Memory B cell (primary cell): ENCODE results near the gene GPR171.
"Not testable (repeated sequence)": the region's sequence is repeated elsewhere in the genome, so short reads cannot be mapped to it uniquely, and the experiment has no call there.

Experiments
- ATAC-seq: fragments of 150-1000 bp; cut with Tn5 transposase; 2 replicates; pipeline ENCODE4 v1.10.0; 2021; ENCODE audit warnings: low read depth, mild to moderate bottlenecking, moderate library complexity
- DNase-seq, 2 donors: peaks; one replicate each; pipeline ENCODE4 v3.0.0; 2022; ENCODE audit warnings: low spot score in 2 of 2
- H3K27ac Mint-ChIP-seq: one replicate; pipeline ENCODE4 v1.8.0; 2022; ENCODE audit warnings: mild to moderate bottlenecking, moderate library complexity, mixed read lengths
- H3K27me3 Mint-ChIP-seq: one replicate; pipeline ENCODE4 v1.8.0; 2022; ENCODE audit warnings: mixed read lengths
- H3K36me3 Mint-ChIP-seq: one replicate; pipeline ENCODE4 v1.8.0; 2022; ENCODE audit warnings: mild to moderate bottlenecking, mixed read lengths
- H3K4me1 Mint-ChIP-seq: one replicate; pipeline ENCODE4 v1.8.0; 2022; ENCODE audit warnings: mixed read lengths
- H3K4me3 Mint-ChIP-seq: one replicate; pipeline ENCODE4 v1.8.0; 2022; ENCODE audit warnings: mild to moderate bottlenecking, moderate library complexity, mixed read lengths
- H3K9me3 Mint-ChIP-seq: one replicate; pipeline ENCODE4 v1.8.0; 2022; ENCODE audit warnings: mixed read lengths

Gene GPR171, protein sequence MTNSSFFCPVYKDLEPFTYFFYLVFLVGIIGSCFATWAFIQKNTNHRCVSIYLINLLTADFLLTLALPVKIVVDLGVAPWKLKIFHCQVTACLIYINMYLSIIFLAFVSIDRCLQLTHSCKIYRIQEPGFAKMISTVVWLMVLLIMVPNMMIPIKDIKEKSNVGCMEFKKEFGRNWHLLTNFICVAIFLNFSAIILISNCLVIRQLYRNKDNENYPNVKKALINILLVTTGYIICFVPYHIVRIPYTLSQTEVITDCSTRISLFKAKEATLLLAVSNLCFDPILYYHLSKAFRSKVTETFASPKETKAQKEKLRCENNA

DNA sequence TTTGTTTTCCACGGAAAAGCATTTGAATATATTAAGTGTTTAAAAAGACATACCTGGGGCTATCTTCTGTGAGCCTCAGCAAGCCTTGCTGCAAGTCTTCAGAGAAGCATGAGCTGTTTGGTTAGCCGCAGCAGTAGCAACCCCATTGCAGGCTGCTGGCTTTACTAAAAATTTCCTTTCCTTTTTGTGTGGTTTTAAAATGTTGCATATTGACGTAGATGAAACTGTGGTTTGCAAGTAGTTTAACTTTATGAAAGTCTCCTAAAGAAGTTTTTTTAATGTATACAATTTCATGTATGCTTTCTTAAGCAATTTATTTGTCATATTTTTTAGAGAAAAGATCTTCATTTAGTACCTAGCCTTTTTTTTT lies at the start of gene GPR171:
TSS of gene GPR171 (minus strand) at position 166 of the 370 bp plus-strand sequence. CDS start 3,830 bp downstream, outside the sequence.
- H3K4me3 Mint-ChIP-seq = no peak within 1 kb of the TSS
- no peak for ATAC-seq

DNA sequence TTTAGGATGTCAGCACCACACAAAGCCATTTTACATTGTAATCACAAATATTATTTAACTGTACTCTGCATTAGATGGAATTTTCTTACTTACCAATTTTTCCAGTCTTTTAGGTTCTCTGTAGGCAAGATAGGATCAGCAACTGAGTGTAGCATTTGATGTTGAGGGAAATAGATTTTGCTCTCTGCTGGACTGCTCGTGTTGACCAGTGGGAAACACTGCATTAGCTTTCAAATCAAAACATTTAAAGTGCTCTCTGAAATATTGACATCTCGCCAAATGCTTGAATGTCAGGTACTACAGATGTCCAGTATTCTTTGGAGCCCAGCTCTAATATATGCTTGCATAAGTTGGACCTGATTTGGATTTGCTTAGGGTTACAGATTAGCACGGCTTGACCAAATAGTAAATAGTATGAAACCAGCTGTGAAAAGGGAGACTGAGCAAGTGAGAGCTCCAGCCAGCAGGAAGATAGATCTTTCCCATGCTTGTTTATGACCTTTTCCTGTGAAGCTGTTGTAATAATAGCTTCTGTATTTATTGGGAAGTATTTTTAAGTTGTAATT lies 45.8 kb upstream of the GPR171 start:
- Mint-ChIP-seq H3K27ac (peak overlapping the region; percentile 11), H3K36me3 (peaks cover 1% of the 10 kb centered on the region), H3K27me3 (no peaks in the 10 kb centered on the region), H3K4me1 (peaks cover 4% of the 10 kb centered on the region), H3K4me3 (no peak overlapping the region), H3K9me3 (no peaks in the 10 kb centered on the region)
- no peak for DNase-seq
- no peak for ATAC-seq

More for the DNA sequence above, at the start of gene GPR171:
- no peaks in the 10 kb centered on the region for H3K9me3 Mint-ChIP-seq
- peaks cover 2% of the 10 kb centered on the region for H3K4me1 Mint-ChIP-seq
- DNase-seq = no peak
- peaks cover 2% of the 10 kb centered on the region for H3K27me3 Mint-ChIP-seq
- no peaks in the 10 kb centered on the region for H3K36me3 Mint-ChIP-seq
- no peak within 1 kb of the TSS for H3K27ac Mint-ChIP-seq

DNA sequence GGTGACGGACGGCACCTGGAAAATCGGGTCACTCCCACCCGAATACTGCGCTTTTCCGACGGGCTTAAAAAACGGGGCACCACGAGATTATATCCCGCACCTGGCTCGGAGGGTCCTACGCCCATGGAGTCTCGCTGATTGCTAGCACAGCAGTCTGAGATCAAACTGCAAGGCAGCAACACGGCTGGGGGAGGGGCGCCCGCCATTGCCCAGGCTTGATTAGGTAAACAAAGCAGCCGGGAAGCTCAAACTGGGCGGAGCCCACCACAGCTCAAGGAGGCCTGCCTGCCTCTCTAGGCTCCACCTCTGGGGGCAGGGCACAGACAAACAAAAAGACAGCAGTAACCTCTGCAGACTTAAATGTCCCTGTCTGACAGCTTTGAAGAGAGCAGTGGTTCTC lies 39.0 kb upstream of the GPR171 start:
- H3K36me3 Mint-ChIP-seq, H3K9me3 Mint-ChIP-seq, H3K27ac Mint-ChIP-seq, ATAC-seq, H3K4me1 Mint-ChIP-seq, H3K27me3 Mint-ChIP-seq, H3K4me3 Mint-ChIP-seq, DNase-seq: not testable (repeated sequence)

DNA sequence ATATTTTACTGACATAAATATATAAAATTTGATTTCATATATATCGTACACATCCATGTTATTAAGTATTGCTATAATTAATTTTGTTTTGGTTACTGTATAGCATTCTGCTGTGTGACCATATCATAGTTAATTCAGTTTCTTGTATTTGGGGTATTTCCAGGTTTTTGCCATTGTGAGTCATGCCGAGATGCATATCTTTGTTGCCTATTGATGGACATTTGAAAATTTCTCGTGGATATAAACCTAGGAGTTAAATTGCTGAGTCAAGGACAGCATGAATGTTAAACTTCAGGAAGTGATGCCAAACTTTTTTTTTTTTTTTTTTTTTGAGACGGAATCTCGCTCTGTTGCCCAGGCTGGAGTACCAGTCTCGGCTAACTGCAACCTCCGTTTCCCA lies 33.7 kb upstream of the GPR171 start:
- no peak for DNase-seq
- Mint-ChIP-seq H3K27me3 (no peaks in the 10 kb centered on the region), H3K4me3 (no peak overlapping the region), H3K4me1 (peaks cover 2% of the 10 kb centered on the region), H3K36me3 (peaks cover 3% of the 10 kb centered on the region), H3K9me3 (no peaks in the 10 kb centered on the region), H3K27ac (no peak overlapping the region)
- no peak for ATAC-seq

DNA sequence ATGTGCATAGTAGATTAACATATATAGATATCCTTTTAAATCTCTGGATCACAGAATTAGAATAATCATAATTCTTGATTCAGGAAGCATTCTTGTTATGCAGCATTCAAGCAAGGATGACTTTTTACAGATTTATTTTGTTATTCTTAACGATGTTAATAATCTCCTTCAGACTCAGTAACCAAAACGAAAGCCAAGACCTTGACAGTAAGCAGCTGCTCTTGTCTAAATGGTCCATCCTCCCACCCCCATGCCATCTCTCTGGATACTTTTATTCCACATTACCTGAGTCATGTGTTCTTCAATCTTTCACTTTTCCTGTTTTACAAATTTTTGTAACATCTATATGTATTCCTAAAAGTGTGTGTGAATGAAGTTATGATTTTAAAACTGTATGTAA lies 33.3 kb upstream of the GPR171 start:
- ATAC-seq (no peak), DNase-seq (no peak)
- Mint-ChIP-seq H3K36me3 (peaks cover 3% of the 10 kb centered on the region), H3K27ac (no peak overlapping the region), H3K9me3 (no peaks in the 10 kb centered on the region), H3K4me3 (no peak overlapping the region), H3K4me1 (peaks cover 5% of the 10 kb centered on the region), H3K27me3 (no peaks in the 10 kb centered on the region)

DNA sequence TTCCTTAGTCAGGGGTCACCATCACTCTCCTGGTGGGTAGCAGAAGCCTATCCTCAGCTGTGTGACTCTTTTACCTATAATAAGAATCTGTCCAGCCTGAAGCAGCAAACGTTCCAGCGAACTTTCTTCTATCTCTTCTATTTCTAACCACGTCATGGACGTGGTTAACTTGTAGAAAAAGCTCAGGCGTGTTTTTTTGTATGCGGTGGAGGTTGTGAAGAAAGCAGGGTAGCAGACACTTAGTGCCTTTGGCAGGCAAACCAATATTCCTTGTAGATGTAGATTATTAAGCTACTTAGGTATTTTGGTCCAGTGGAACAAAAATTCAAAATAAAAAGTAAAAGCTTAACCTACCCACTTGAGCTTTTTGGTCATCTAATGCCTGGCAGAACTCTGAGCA lies 31.8 kb upstream of the GPR171 start:
- no peak for DNase-seq
- H3K9me3 Mint-ChIP-seq = no peaks in the 10 kb centered on the region
- no peak for ATAC-seq
- peaks cover 3% of the 10 kb centered on the region for H3K36me3 Mint-ChIP-seq
- no peaks in the 10 kb centered on the region for H3K27me3 Mint-ChIP-seq
- peaks cover 16% of the 10 kb centered on the region for H3K4me1 Mint-ChIP-seq
- H3K27ac Mint-ChIP-seq = no peak overlapping the region
- H3K4me3 Mint-ChIP-seq = no peak overlapping the region

DNA sequence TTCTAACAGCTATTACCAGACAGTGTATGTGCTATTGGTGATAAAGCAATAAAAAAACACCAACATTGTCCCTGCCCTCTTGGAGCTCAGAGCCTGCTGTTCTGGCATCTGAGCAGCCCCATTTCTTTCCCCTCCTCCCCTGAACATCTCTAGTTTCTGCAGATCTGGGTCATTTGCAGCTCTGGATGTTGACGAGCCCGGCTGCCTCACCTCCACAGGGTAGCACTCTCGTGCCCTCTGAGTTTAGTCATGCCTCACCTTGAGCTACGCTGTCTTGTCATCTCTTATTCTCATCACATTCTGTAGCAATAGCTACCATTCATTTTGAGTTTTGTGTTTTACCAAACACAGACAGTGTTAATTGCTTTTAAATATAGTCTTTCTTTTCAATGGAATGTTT lies 30.0 kb upstream of the GPR171 start:
- Mint-ChIP-seq H3K9me3 (no peaks in the 10 kb centered on the region), H3K27me3 (no peaks in the 10 kb centered on the region), H3K4me3 (no peak overlapping the region), H3K27ac (no peak overlapping the region), H3K4me1 (peaks cover 24% of the 10 kb centered on the region), H3K36me3 (peaks cover 3% of the 10 kb centered on the region)
- no peak for DNase-seq
- no peak for ATAC-seq

DNA sequence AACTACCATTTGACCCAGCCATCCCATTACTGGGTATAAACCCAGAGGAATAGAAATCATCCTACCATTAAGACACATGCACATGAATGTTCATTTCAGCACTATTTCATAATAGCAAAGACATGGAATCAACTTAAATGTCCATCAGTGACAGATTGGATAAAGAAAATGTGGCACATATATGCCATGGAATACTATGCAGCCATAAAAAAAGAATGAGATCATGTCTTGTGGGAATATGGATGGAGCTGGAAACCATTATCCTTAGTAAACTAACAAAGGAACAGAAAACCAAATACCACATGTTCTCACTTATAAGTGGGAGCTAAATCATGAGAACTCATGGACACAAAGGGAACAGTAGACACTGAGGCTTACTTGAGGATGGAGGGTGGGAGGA lies 29.4 kb upstream of the GPR171 start:
- H3K4me3 Mint-ChIP-seq, ATAC-seq, DNase-seq, H3K9me3 Mint-ChIP-seq, H3K27me3 Mint-ChIP-seq, H3K36me3 Mint-ChIP-seq: not testable (repeated sequence)
- H3K4me1 Mint-ChIP-seq = peaks cover 29% of the 10 kb centered on the region
- H3K27ac Mint-ChIP-seq = peak overlapping the region; percentile 97

DNA sequence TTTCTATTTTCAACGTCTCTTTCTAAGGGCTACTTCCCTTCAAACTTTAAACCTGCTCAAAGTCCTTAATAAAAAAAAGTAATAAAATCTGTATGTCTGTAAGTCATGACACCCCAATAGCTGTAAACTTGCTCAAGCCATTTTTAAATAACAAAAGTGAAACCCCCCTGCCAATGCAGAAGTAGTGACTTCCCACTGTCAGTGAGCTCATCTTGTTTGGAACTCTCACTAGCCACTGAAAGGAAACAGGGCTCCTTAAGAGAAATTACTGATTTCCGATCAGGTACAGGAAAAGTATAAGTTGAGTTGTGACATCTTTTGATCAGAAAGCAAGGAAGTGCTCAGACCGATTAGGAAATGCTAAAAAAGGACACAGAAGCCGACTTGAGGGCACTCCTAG lies 27.6 kb upstream of the GPR171 start:
- DNase-seq = peak in 1 of 2 donors; percentile 48
- Mint-ChIP-seq H3K9me3 (no peaks in the 10 kb centered on the region), H3K27ac (peak overlapping the region; percentile 97), H3K36me3 (peaks cover 3% of the 10 kb centered on the region), H3K4me3 (peak overlapping the region; percentile 72), H3K27me3 (no peaks in the 10 kb centered on the region), H3K4me1 (peaks cover 31% of the 10 kb centered on the region)
- peak; percentile 80 for ATAC-seq

DNA sequence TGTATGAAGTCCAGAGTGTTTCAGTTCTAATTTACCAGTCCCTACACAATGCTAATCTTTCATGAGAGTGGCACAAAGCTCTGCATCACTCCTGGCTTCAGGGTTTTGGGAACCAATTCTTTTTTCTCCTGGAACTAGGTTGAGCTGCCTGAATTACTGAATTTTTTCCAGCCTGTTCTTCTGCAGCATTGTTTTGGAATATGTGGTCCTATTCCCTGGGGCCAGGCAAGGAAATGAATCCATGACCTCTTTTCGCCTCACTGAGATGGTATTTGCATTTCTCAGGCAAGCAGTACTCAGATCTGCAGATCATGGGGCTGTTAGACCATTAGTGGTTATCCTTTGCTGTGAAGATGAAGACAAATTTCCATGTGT lies 25.6 kb upstream of the GPR171 start:
- H3K4me3 Mint-ChIP-seq = no peak overlapping the region
- peak overlapping the region; percentile 87 for H3K27ac Mint-ChIP-seq
- peaks cover 3% of the 10 kb centered on the region for H3K36me3 Mint-ChIP-seq
- no peaks in the 10 kb centered on the region for H3K27me3 Mint-ChIP-seq
- H3K9me3 Mint-ChIP-seq = no peaks in the 10 kb centered on the region
- peaks cover 31% of the 10 kb centered on the region for H3K4me1 Mint-ChIP-seq
- no peak for ATAC-seq
- no peak for DNase-seq

DNA sequence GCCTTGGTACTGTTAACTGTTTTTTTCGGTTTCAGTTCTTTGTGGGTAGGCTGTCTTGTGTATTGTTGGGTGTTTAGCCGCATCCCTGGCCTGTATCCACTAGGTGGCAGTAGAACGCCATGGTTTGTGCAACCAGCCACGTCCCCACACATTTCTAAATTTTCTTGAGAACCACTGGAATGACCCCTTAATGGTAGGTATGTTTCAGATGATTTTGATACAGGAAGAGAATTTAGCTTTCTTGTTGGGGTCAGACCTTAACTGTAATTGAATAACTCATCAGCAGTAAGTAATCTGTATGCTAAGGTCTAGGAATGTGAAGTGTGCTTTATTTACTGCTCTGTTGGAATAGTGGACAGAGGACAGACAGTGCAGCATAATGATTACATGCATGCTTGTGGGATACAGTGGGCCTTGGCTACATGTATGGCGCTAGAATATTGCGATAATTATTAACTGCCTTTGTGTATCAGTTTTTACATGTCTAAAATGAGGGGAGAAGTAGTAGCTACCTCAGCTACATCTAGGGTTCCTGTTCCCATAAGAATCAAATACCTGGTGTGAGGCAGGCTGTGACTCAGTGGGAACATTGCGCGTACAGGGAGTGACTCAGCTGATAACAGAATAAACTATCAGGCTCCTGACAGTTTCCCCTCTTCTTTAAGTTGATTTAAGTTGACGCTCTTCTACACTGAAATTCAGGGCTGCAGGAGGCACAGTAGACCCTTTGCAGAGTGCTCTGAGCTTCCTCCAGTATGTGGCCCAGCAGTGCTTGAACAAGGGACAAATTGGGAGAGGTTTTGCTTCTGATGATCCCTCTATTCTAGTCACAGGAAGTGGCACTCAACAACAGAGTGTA lies 25.0 kb upstream of the GPR171 start:
- peak overlapping the region; percentile 87 for H3K27ac Mint-ChIP-seq
- peaks cover 31% of the 10 kb centered on the region for H3K4me1 Mint-ChIP-seq
- no peak overlapping the region for H3K4me3 Mint-ChIP-seq
- peaks cover 1% of the 10 kb centered on the region for H3K36me3 Mint-ChIP-seq
- DNase-seq = peak; percentile 79 to 86
- H3K27me3 Mint-ChIP-seq = no peaks in the 10 kb centered on the region
- peak; percentile 80 for ATAC-seq
- H3K9me3 Mint-ChIP-seq = peaks cover 2% of the 10 kb centered on the region

DNA sequence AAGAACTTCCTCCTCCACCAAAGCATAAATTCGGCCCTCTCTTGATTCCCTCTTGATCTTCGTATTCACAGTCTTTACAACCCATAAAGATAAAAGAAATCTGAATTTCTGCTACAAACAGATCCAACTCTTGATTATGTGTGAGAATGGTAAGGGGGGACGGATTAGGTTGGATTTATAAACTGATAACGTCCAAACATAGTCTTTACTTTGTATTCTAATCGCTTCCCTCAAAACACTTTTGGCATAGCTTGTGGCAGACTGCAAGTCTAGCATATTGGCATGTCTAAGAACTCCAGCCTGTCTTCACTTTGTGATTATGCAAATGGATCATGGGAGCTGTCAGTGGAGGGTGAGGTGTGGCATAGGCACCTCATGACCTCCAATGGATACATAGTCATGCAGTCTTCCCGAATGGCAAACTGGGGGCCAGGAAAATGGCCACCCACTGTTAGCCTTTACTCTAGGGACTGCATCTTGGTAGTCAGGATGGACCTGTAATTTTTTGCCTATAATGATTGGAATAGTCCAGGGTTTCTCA lies 24.3 kb upstream of the GPR171 start:
- ATAC-seq (peak; percentile 2), DNase-seq (peak in 1 of 2 donors; percentile 21)
- Mint-ChIP-seq H3K27me3 (no peaks in the 10 kb centered on the region), H3K36me3 (no peaks in the 10 kb centered on the region), H3K27ac (peak overlapping the region; percentile 87), H3K9me3 (peaks cover 2% of the 10 kb centered on the region), H3K4me3 (no peak overlapping the region), H3K4me1 (peaks cover 31% of the 10 kb centered on the region)

DNA sequence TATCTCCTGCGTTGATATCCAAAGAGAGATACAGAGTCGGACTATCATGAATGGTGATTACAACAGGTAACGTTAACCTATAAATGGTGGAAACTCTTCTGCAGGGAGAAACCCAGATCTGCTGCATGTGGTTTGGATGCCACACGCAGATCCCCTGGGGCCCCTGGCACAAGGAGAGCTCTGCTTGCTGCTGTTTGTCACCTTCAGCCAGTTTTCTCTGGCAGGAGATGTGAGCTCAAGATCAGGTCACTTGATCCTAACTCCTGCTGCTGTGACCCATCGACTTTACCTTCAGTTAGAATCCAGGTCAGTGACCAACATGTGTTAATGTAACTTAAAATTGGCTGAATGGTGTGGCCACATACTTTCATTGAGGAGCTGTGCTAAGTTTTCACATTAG lies 23.8 kb upstream of the GPR171 start:
- Mint-ChIP-seq H3K27me3 (no peaks in the 10 kb centered on the region), H3K27ac (no peak overlapping the region), H3K36me3 (no peaks in the 10 kb centered on the region), H3K4me1 (peaks cover 29% of the 10 kb centered on the region), H3K4me3 (no peak overlapping the region), H3K9me3 (peaks cover 2% of the 10 kb centered on the region)
- DNase-seq = no peak
- ATAC-seq = no peak

DNA sequence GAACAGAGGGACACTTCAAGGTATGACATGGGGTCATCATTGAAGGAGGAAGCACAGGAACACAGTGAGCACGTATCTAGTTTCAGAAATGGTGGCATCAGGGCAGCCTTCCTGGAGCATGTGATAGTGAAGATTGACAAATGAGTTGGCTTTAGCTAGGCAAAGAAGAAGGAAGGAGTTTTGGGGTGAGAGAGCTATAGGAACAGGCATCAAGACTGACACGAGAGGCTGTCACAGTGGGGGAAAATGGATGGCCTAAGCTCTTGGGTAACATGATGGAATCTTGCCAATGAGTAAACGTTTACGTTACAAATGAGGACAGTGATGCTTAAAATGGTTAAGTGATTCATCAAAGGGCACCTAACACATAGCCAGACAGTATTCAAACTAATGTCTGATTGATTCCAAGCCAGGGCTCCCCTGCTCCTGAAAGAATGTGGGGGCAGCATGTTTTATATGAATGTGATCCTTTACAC lies 23.1 kb upstream of the GPR171 start:
- peak overlapping the region; percentile 35 for H3K27ac Mint-ChIP-seq
- ATAC-seq (no peak), DNase-seq (no peak)
- H3K4me1 Mint-ChIP-seq = peaks cover 25% of the 10 kb centered on the region
- no peaks in the 10 kb centered on the region for H3K27me3 Mint-ChIP-seq
- no peaks in the 10 kb centered on the region for H3K36me3 Mint-ChIP-seq
- peaks cover 2% of the 10 kb centered on the region for H3K9me3 Mint-ChIP-seq
- H3K4me3 Mint-ChIP-seq = no peak overlapping the region
